ENCODE data around the gene HID1. TPM values are rescaled to one million over a fixed set of nuclear protein-coding genes. Genes with fewer than 3 reads are reported as not detected.

The HID1 gene, protein sequence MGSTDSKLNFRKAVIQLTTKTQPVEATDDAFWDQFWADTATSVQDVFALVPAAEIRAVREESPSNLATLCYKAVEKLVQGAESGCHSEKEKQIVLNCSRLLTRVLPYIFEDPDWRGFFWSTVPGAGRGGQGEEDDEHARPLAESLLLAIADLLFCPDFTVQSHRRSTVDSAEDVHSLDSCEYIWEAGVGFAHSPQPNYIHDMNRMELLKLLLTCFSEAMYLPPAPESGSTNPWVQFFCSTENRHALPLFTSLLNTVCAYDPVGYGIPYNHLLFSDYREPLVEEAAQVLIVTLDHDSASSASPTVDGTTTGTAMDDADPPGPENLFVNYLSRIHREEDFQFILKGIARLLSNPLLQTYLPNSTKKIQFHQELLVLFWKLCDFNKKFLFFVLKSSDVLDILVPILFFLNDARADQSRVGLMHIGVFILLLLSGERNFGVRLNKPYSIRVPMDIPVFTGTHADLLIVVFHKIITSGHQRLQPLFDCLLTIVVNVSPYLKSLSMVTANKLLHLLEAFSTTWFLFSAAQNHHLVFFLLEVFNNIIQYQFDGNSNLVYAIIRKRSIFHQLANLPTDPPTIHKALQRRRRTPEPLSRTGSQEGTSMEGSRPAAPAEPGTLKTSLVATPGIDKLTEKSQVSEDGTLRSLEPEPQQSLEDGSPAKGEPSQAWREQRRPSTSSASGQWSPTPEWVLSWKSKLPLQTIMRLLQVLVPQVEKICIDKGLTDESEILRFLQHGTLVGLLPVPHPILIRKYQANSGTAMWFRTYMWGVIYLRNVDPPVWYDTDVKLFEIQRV
- 19.3 and 36.4 TPM in 2 replicates for total RNA-seq

DNA sequence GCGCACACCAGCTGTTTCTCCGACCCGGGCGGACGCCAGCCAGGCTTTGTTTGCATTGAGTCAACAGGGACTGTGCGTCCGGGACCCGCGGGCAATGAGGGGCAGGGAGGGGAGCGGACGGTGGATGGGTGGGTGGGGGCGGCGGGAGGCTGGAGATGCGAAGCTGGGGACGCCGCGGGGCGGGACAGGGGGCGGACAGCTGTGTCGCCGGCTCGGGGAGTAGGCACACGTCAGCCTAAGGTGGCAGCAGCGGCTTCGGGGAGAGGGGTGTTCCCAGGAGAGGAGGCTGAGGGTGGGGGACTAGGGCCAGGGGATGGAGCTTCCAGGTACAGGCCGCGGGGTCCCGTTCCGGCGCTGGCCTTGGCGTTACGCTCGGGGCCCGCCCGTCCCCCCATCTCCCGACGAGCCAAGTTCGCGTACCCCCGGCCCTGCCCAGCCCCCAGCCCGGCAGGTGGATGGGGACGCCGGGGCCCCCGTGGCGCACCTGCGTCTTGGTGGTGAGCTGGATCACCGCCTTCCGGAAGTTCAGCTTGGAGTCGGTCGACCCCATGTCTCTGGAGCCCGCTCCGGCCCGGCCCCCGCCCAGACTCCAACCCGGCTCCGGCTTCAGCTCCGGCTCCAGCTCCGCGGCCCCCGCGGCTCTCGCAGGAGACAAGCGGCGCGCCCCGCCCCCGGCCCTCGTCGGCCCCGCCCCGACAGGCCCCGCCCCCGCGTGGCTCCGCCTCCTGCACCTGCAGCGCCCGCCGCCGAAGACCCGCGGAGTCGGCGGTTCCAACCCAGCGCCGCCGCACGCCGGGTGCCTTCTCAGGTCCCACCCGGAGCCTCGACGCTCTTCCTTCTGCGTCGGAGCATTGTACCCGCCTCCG, at the start of gene HID1:
Gene HID1, minus strand, starts transcription at position 653 of the 866 bp plus-strand sequence. Its CDS starts 103 bp downstream, at position 550.

DNA sequence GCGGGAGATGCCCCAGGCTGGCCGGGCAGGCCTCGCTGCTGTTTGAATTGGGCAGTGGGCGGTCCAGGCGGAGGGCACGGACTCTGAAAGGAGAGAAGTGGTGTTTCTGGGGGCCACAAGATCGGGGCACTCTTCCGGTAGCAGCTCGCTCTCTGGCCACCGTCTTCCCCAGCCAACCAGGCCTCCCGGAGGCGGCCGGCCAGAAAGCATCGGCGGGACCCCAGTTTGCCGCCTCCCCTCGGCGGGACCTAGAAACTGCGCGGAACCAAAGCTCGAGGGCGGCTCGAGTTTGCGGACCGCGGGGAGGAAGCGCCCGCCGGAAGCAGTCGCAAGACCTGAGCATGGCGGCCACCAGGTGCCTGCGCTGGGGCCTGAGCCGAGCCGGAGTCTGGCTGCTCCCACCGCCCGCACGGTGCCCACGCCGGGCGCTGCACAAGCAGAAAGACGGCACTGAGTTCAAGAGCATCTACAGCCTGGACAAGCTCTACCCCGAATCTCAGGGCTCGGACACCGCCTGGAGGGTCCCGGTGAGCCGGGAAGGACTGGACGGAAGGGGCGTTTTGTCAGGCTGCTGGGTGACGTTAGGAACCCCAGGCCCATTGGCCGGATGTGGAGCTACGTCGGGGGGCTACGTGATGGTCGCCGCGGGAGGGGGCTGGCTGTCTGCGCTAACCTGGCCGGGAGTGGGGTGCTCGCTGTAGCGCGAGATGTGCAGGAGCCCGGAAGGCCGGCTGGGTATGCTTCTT, 40.0 kb upstream of the HID1 start, which contains the start of gene MRPL58:
Gene MRPL58, plus strand, starts transcription at position 325 of the 746 bp plus-strand sequence. Its CDS starts 17 bp downstream, at position 342.

DNA sequence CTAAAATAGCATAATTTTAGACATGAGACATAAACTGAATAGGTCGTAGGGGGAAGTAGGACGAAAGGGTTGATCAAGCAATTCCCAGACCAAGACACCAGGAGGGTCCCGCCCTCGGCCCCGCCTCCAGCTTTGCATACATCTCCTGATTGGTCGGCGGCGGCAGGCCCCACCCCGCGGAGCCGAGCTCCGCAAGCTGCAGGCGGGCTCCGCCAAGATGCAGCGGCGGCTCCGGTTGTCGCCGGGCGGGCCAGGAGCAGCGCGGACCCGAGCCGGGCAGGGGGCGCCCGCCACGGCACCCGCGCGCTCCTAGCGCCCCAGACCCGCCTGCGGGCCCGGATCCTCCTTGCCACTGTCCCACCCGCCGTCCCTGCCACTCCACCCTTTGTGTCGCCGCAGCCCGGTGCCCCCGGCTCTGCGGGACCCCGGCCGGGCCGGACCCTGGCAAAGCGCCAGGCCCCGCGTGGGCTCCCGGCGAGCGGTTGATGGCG, 14.9 kb upstream of the HID1 start, which contains the start of gene CDR2L:
Gene CDR2L, plus strand, starts transcription at position 215 of the 491 bp plus-strand sequence. CDS start 412 bp downstream, outside the sequence.

DNA sequence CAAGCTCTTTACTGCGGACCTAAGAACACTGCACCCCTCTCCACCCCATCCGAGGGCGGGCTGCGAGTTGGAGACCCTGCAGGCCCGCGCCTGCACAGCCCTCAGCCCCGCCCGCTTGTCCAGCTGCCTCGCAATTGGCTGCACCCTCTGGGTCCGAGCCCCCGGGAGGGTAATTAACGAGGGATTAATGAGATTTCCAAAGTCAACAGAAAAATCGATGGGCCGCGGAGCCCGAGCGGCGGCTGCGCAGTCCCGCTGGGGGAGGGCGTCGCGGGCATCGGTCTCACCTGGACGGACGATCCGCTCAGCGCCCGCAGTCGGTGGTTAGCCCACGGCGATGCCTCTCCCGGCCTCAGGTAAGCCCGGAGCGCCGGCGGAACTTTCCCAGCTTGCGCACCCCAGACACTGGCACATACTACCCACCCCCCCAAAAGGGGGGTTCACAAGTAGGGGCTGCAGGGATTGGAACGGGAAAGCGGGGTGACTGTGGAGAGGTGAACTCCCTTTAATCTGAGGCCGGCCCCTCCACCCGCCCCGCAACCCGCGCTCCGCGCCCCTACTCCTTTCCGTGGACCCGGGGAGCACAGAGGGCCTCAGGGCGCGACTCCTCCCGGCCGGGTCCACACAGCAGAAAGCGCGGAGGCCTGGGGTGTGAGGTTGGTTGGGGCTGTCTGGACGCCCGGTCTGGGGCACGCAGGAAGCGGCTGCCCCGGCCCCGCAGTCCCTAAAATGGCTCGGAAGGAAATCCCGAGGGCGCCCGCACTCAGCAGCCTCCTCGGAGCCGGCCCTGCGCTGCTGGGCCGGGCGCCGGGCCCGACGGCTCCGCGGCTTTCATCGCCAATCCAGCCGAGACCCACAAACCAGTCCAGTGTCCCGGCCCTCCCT, 36.7 kb downstream of the HID1 start, which contains the start of gene OTOP3:
Gene OTOP3, plus strand, starts transcription at position 314 of the 885 bp plus-strand sequence. Its CDS starts 24 bp downstream, at position 338.

DNA sequence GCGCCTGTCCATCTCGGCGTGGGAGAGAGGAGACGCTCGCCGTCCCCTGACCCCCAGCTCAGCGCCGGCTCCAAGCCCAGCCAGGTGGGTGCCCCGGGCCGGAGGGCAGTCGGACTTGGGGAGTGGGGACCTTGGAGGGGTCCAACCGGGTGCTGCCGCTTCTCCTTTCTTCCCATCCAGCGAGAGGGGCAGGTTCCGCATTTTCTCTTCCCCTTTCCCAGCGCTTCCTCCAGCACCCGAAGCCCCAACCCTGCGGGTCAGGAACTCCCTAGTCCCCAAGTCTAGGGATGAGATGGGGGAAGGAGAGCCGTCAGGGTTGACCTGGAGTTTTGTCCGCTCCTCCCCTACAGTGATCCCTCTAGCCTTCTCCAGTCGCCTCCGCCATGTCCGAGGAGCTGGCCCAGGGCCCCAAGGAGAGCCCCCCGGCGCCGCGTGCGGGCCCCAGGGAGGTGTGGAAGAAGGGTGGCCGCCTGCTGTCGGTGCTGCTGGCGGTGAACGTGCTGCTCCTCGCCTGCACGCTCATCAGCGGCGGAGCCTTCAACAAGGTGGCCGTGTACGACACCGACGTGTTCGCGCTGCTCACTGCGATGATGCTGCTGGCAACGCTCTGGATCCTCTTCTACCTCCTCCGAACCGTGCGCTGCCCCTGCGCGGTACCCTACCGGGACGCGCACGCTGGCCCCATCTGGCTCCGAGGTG, 48.2 kb downstream of the HID1 start, which contains the start of gene OTOP2:
Gene OTOP2, plus strand, starts transcription at position 24 of the 699 bp plus-strand sequence. Its CDS starts 360 bp downstream, at position 384.

DNA sequence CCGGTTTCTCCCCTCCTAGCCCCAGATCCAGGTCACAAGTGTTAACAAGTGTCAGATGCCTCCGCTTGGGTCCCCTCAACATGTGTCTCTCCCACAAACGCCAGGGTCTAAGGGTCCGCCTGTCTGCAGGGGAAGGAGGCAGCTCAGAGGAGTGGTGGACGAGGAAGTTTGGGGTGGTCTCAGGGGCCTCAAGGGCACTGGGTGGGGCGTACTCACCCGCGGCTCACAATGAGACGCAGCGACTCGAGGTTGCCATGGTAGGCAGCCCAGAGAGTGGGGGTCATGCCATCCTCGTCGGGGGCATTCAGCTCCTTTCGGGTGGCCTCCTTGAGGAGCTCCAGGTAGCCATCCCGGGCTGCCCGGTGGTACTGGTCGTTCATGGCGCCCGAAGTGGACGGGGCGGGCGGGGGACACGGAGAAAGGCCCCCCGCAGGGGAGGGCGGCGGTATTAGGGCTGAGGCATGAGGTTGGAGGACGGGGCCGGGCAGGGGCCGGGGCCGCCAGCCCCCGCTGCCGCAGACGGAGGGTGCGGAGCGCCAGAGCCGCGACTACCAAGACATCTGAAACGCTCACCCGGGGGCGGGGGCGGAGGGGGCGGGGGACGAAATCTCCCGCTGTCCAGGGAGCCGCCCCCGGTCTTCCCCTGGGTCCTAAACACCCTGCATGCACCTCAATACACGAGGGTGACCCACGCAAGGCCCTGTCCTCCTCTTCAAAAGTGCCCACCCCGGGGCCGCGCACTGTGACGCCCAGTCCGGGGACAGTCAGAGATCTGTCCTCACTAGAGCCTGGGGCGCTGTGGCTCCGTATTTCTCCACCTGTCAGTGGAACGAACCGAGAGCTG, 49.6 kb downstream of the HID1 start, which contains the start of gene USH1G:
Gene USH1G, minus strand, starts transcription at position 562 of the 844 bp plus-strand sequence. Its CDS starts 182 bp downstream, at position 380.

Other genes starting within 250 kb of the HID1 start
- 0.25 and 0.65 TPM in 2 replicates for gene RAB37, start 235.5 kb downstream of the HID1 start, total RNA-seq
- gene NHERF1, start 224.1 kb downstream of the HID1 start, total RNA-seq, result 7.6 and 8.3 TPM in 2 replicates
- gene NAT9, start 196.4 kb downstream of the HID1 start, total RNA-seq, result 18.3 and 46.3 TPM in 2 replicates
- under 0.01 and 0.06 TPM in 2 replicates for gene GRIN2C, start 112.9 kb downstream of the HID1 start, total RNA-seq
- 40.8 and 49.1 TPM in 2 replicates for gene FDXR, start 99.8 kb downstream of the HID1 start, total RNA-seq
- gene FADS6, start 79.1 kb downstream of the HID1 start, total RNA-seq, result not detected in 2 replicates
- gene USH1G, start 49.5 kb downstream of the HID1 start, total RNA-seq, result 0.16 TPM in 1 of 2 replicates, not detected in the other
- not detected in 2 replicates for gene OTOP2, start 48.5 kb downstream of the HID1 start, total RNA-seq
- not detected in 2 replicates for gene OTOP3, start 36.9 kb downstream of the HID1 start, total RNA-seq
- gene CDR2L, start 14.9 kb upstream of the HID1 start, total RNA-seq, result 13.0 and 17.1 TPM in 2 replicates
- 22.9 and 28.3 TPM in 2 replicates for gene MRPL58, start 39.9 kb upstream of the HID1 start, total RNA-seq
- 143 and 176 TPM in 2 replicates for gene ATP5PD, start 74.2 kb upstream of the HID1 start, total RNA-seq
- 11.2 and 15.0 TPM in 2 replicates for gene KCTD2, start 74.5 kb upstream of the HID1 start, total RNA-seq
- gene SLC16A5, start 115.2 kb upstream of the HID1 start, total RNA-seq, result 5.3 and 8.2 TPM in 2 replicates
- gene ARMC7, start 137.2 kb upstream of the HID1 start, total RNA-seq, result 2.6 and 5.1 TPM in 2 replicates
- gene NT5C, start 159.0 kb upstream of the HID1 start, total RNA-seq, result 19.1 and 22.3 TPM in 2 replicates
- 93.8 and 113 TPM in 2 replicates for gene JPT1, start 181.8 kb upstream of the HID1 start, total RNA-seq
- 85.2 and 164 TPM in 2 replicates for gene SUMO2, start 210.2 kb upstream of the HID1 start, total RNA-seq
- gene NUP85, start 232.9 kb upstream of the HID1 start, total RNA-seq, result 41.9 and 43.4 TPM in 2 replicates

All from bladder microvascular endothelial cell (primary cell).